Activated T-helper 2 cell treated with anti-CD3 and anti-CD28 coated beads, Interferon-gamma antibody, Interleukin-2, Interleukin-4, amounts not matched to agents 10 μg/mL and 5 μg/mL and 100 μg/mL, durations not matched to agents 14 hours and 24 hours and 36 hours (primary cell): ENCODE measurements around the gene DCDC2C. TPM values are rescaled to one million over a fixed set of nuclear protein-coding genes. Genes with fewer than 3 reads are reported as not detected.

Experiments
- DNase-seq: peaks from one replicate; pipeline ENCODE4 v3.0.0; 2021; ENCODE audit warnings: low spot score
- H3K27ac Mint-ChIP-seq: one replicate; pipeline ENCODE4 v1.8.0; 2021; ENCODE audit warnings: mixed read lengths
- H3K27me3 Mint-ChIP-seq: one replicate; pipeline ENCODE4 v1.8.0; 2021; ENCODE audit warnings: low read depth, mixed read lengths
- H3K36me3 Mint-ChIP-seq: one replicate; pipeline ENCODE4 v1.8.0; 2021; ENCODE audit warnings: low read depth, mixed read lengths
- H3K4me1 Mint-ChIP-seq: one replicate; pipeline ENCODE4 v1.8.0; 2021; ENCODE audit warnings: low read depth, mixed read lengths
- H3K4me3 Mint-ChIP-seq: one replicate; pipeline ENCODE4 v1.8.0; 2021; ENCODE audit warnings: low read depth, mild to moderate bottlenecking, moderate library complexity, mixed read lengths
- H3K9me3 Mint-ChIP-seq: one replicate; pipeline ENCODE4 v1.8.0; 2021; ENCODE audit warnings: mixed read lengths
- intact Hi-C: fragments of 100-400 bp; cut with micrococcal nuclease; formaldehyde crosslinking; loops from one replicate; pipeline ENCODE4 v1.15.1; 2023
- total RNA-seq: library from RNA; stranded (reverse); gene quantifications from 2 replicates; pipeline ENCODE4 v1.2.3, GENCODE V29; 2022

Gene DCDC2C
- total RNA-seq, 1 donor from 2014 or later = not detected

DNA sequence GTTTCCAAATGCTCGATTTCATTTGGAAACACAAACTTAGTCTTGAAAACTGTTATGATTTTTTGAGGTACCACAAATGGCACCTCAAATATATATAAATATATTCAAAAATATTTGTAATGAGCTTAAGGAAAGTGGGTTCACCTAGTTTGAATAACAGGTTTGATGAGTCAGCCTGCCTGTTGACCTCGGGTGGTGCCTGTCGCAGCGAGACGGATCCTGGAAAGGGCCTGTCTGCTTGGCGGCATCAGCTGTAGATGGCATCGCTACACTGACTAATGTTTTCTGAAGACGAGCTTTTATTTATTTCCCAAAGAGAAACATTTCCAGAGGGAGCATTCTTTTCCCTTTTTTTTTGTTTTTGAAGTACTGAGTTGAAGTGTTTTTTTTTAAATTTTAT, 38.5 kb upstream of the DCDC2C start:
- Mint-ChIP-seq H3K4me3 (no peak overlapping the region), H3K9me3 (no peaks in the 10 kb centered on the region), H3K36me3 (no peaks in the 10 kb centered on the region), H3K27me3 (no peaks in the 10 kb centered on the region), H3K4me1 (no peaks in the 10 kb centered on the region), H3K27ac (no peak overlapping the region)
- no peak for DNase-seq
- intact Hi-C loops = no loop called here

- DNase-seq = no peak
- Mint-ChIP-seq H3K27ac (no peak overlapping the region), H3K36me3 (no peaks in the 10 kb centered on the region), H3K27me3 (no peaks in the 10 kb centered on the region), H3K4me1 (no peaks in the 10 kb centered on the region), H3K9me3 (no peaks in the 10 kb centered on the region), H3K4me3 (no peak overlapping the region)
- intact Hi-C loops = no loop called here
Measured at GRCh38 chr2:3665886-3666612, 37.3 kb upstream of the DCDC2C start.

DNA sequence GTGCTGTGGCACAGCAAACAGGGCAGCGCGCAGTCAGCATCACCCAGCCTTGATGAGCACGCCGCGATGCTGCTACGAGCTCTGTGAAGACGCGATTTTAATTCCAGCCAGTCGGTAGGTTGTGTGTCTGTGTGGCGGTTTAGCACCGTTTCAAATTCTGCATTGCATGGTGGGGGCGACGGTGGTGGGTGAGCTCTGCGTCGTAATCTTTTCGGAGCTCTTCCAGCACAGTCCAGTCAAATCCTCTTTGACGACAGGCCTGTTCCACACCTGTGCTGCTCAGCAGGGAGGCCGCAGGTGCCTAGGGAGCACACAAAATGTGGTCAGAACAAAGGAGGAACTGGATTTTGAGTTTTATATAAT, 36.8 kb upstream of the DCDC2C start:
- no peaks in the 10 kb centered on the region for H3K4me1 Mint-ChIP-seq
- no peak overlapping the region for H3K4me3 Mint-ChIP-seq
- no peaks in the 10 kb centered on the region for H3K27me3 Mint-ChIP-seq
- no peak for DNase-seq
- intact Hi-C loops = no loop called here
- no peak overlapping the region for H3K27ac Mint-ChIP-seq
- no peaks in the 10 kb centered on the region for H3K36me3 Mint-ChIP-seq
- no peaks in the 10 kb centered on the region for H3K9me3 Mint-ChIP-seq

- intact Hi-C loops = no loop called here
Measured at GRCh38 chr2:3667151-3667631, 36.2 kb upstream of the DCDC2C start.

GRCh38 chr2:3669656-3670055, 33.7 kb upstream of the DCDC2C start:
- Mint-ChIP-seq H3K27ac (no peak overlapping the region), H3K9me3 (no peaks in the 10 kb centered on the region), H3K4me1 (no peaks in the 10 kb centered on the region), H3K27me3 (no peaks in the 10 kb centered on the region), H3K36me3 (no peaks in the 10 kb centered on the region), H3K4me3 (no peak overlapping the region)
- no peak for DNase-seq
- intact Hi-C loops = no loop called here

More at GRCh38 chr2:3667151-3667631, 36.2 kb upstream of the DCDC2C start:
- Mint-ChIP-seq H3K36me3 (no peaks in the 10 kb centered on the region), H3K4me3 (no peak overlapping the region), H3K27ac (no peak overlapping the region), H3K4me1 (no peaks in the 10 kb centered on the region), H3K27me3 (no peaks in the 10 kb centered on the region), H3K9me3 (no peaks in the 10 kb centered on the region)
- peak; percentile 1 for DNase-seq

DNA sequence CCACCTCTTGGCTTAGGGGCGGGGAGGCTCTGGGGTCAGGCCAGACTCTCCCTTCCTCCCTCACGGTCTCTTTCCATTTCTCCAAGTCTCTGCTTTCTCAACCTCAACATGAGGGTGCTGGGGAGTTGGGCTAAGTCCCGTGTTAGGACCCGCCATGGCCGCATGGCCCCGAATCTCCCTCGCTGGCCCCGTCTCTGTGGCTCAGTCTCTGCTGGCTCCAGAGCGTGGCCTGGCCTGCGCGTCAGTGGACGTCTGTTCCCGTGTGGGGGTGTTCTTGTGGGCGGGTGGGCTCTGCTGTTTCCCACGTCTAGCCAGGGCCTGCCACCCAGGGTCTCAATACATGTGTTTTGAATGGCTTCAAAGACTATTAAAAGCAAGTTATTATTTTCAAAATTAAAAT, 33.0 kb upstream of the DCDC2C start:
- no peak for DNase-seq
- intact Hi-C loops = no loop called here
- Mint-ChIP-seq H3K9me3 (no peaks in the 10 kb centered on the region), H3K36me3 (no peaks in the 10 kb centered on the region), H3K4me3 (no peak overlapping the region), H3K27me3 (no peaks in the 10 kb centered on the region), H3K27ac (no peak overlapping the region), H3K4me1 (no peaks in the 10 kb centered on the region)

- Mint-ChIP-seq H3K36me3 (no peaks in the 10 kb centered on the region), H3K27me3 (no peaks in the 10 kb centered on the region), H3K27ac (no peak overlapping the region), H3K9me3 (no peaks in the 10 kb centered on the region), H3K4me1 (no peaks in the 10 kb centered on the region), H3K4me3 (no peak overlapping the region)
- DNase-seq = no peak
- intact Hi-C loops = no loop called here
Measured at GRCh38 chr2:3670941-3671340, 32.4 kb upstream of the DCDC2C start.

DNA sequence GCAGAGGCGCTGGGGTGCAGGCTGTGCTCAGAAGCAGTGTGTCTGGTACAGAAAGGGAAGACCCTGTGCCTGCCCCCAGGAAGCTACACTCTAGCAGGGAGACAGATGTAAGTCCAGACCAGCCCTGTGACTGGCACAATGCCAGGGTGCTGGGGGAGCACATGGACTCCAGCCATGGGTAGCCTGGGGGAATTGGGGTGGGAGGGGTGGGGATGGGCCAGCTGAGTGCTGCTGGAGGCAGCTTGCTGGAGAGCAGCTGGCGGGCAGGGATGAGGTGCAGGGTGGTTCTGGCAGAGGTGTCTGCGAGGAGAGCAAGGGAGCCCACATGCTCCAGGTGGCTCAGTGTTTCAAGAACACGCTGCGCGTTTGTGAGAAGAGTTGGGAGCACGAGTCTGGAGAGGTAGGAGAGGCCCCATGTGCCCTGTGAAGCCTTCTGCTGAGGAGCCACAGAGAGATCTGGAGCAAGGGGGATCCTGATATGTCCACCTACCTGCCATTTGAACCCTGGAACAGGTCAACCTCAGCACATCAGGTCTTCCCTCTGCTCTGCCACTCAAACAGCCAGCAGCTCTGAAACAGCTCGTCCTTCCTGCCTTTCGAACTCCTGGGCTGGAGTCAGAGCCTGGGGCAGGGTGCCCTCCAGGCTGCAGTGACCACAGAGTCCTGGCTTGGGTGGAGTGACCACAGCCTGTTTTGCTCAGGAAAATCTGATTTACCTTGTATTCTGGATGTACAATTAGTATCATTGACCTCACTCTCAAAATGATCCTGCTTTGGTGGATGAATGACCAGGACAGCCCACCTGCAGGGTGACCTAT, 30.3 kb upstream of the DCDC2C start:
- Mint-ChIP-seq H3K36me3 (no peaks in the 10 kb centered on the region), H3K27me3 (no peaks in the 10 kb centered on the region), H3K27ac (no peak overlapping the region), H3K4me3 (no peak overlapping the region), H3K9me3 (no peaks in the 10 kb centered on the region), H3K4me1 (no peaks in the 10 kb centered on the region)
- no peak for DNase-seq
- intact Hi-C loops = no loop called here

DNA sequence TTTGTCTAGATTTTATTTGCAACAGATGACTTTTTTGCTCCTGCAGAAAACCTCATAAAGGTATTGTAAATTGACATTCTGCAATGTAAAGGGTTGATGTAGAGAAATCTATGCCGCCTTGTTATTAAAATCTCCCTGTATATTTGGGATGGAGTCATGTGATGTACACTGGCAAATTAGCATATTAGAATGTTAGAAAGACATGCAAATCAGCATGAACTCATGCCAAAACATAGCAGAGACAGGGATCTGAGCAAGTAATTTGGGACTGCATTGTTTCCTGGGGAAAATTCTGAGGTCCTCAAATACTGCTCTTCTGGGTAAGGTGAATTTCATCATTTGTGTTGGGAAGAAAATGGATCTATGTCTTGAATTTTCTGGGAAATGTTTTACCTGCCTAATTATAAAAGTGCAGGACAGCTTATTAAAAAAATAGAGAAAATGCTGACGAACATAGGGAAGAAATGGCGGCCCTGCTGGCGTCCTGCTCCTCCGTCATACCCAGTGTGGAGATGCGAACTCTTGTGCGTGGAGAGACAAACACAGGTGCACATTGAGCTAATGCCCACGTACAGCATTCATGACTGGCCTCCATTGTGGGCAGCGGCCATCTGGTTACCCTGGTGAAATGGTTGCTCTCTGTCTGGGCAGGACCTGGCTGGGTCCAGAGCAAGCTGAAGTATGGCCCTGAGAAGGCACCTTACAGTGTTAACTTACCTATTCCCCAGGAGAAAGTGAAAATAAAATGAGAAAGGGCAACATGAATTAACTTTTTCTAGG, 29.1 kb upstream of the DCDC2C start:
- Mint-ChIP-seq H3K4me3 (no peak overlapping the region), H3K27me3 (no peaks in the 10 kb centered on the region), H3K36me3 (no peaks in the 10 kb centered on the region)

GRCh38 chr2:3675687-3676086, 27.7 kb upstream of the DCDC2C start:
- intact Hi-C loops = no loop called here
- no peak overlapping the region for H3K27ac Mint-ChIP-seq
- H3K4me1 Mint-ChIP-seq = no peaks in the 10 kb centered on the region
- no peaks in the 10 kb centered on the region for H3K27me3 Mint-ChIP-seq
- DNase-seq = no peak
- H3K36me3 Mint-ChIP-seq = no peaks in the 10 kb centered on the region
- H3K9me3 Mint-ChIP-seq = no peaks in the 10 kb centered on the region
- H3K4me3 Mint-ChIP-seq = no peak overlapping the region

More for the DNA sequence above, 29.1 kb upstream of the DCDC2C start:
- Mint-ChIP-seq H3K27ac (no peak overlapping the region), H3K9me3 (no peaks in the 10 kb centered on the region), H3K4me1 (no peaks in the 10 kb centered on the region)
- intact Hi-C loops = no loop called here
- no peak for DNase-seq

DNA sequence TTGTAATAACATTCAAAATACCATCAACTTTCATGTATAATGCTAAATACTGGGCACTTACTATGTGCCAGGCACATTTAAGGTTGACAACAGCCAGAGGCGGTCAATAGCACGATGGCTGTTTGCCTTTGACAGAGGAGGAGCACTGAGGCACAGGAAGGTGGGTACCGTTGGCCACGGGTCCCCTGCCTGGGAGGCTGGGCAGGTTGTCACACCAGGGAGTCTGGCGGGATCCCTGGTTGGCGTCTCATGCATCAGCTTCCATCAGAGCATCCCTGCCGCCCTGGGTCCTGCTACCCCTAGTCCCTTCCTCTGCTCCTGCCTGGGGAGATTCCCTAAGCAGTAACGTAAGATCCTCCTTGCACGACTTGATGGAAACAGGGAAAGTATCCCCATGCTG, 25.9 kb upstream of the DCDC2C start:
- Mint-ChIP-seq H3K4me3 (no peak overlapping the region), H3K27me3 (no peaks in the 10 kb centered on the region), H3K36me3 (no peaks in the 10 kb centered on the region), H3K27ac (no peak overlapping the region), H3K9me3 (no peaks in the 10 kb centered on the region), H3K4me1 (no peaks in the 10 kb centered on the region)
- intact Hi-C loops = no loop called here
- DNase-seq = no peak

DNA sequence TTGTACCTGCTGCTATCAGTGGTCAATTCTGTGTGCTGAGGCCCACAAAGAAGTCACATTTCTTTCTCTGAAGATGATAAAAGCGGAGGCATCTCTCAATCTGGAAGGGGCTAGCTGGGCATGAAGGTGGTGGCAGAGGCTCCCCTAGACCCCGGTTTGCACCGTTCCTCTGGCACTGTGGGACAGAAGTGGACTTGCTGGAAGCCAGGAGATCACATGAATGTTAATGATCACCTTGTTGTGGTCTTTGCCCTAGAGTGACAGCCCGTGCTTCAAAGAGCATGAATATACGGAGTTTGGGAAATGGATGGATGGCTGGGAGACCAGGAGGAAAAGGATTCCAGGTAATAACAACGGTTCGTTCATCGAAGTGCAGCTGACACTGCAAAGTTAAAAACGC, 25.2 kb upstream of the DCDC2C start:
- H3K36me3 Mint-ChIP-seq = no peaks in the 10 kb centered on the region
- intact Hi-C loops = no loop called here
- H3K27ac Mint-ChIP-seq = no peak overlapping the region
- no peaks in the 10 kb centered on the region for H3K9me3 Mint-ChIP-seq
- H3K4me3 Mint-ChIP-seq = no peak overlapping the region
- DNase-seq = no peak
- H3K27me3 Mint-ChIP-seq = peaks cover 2% of the 10 kb centered on the region
- no peaks in the 10 kb centered on the region for H3K4me1 Mint-ChIP-seq

GRCh38 chr2:3679180-3679579, 24.2 kb upstream of the DCDC2C start:
- H3K4me3 Mint-ChIP-seq = no peak overlapping the region
- DNase-seq = no peak
- no peaks in the 10 kb centered on the region for H3K36me3 Mint-ChIP-seq
- intact Hi-C loops = no loop called here
- no peak overlapping the region for H3K27ac Mint-ChIP-seq
- no peaks in the 10 kb centered on the region for H3K4me1 Mint-ChIP-seq
- peaks cover 2% of the 10 kb centered on the region for H3K27me3 Mint-ChIP-seq
- no peaks in the 10 kb centered on the region for H3K9me3 Mint-ChIP-seq
